Heart right ventricle (tissue), 16 donors: ENCODE measurements around the gene STMN3. TPM values are rescaled to one million over a fixed set of nuclear protein-coding genes. Genes with fewer than 3 reads are reported as not detected.

Source experiments
- ATAC-seq, 8 donors: fragments of 200-7000 bp; cut with Tn5 transposase; one replicate each; pipeline ENCODE4 v1.9.1; 2020; ENCODE audit warnings: mild to moderate bottlenecking in 8 of 8, moderate library complexity in 8 of 8, moderate number of reproducible peaks in 1 of 8
- DNase-seq, 2 donors: peaks; one replicate each; pipeline ENCODE4 v3.0.0-alpha.2; 2020
- H3K27ac ChIP-seq, 10 donors: fragments of 200-600 bp; sonication (generic) in 2 of 10; one replicate each; pipeline versions ENCODE4 v1.5.0 to v1.8.0; 2020 to 2022; ENCODE audit warnings: mild to moderate bottlenecking in 3 of 10
- H3K27me3 ChIP-seq, 7 donors: fragments of 200-600 bp; one replicate each; pipeline ENCODE4 v1.8.0; 2021 to 2022; ENCODE audit warnings: mild to moderate bottlenecking in 2 of 7
- H3K36me3 ChIP-seq, 9 donors: fragments of 200-600 bp; sonication (generic) in 1 of 9; one replicate each; pipeline versions ENCODE4 v1.5.0 to v1.8.0; 2020 to 2022; ENCODE audit warnings: mild to moderate bottlenecking in 2 of 9
- H3K4me1 ChIP-seq, 9 donors: fragments of 200-600 bp; sonication (generic) in 1 of 9; one replicate each; pipeline versions ENCODE4 v1.5.0 to v1.8.0; 2020 to 2022; ENCODE audit warnings: mild to moderate bottlenecking in 4 of 9
- H3K4me3 ChIP-seq, 10 donors: fragments of 200-600 bp; sonication (generic) in 2 of 10; one replicate each; pipeline versions ENCODE4 v1.5.0 to v1.8.0; 2020 to 2022; ENCODE audit warnings: mild to moderate bottlenecking in 7 of 10, moderate library complexity in 2 of 10
- H3K9me3 ChIP-seq, 11 donors: fragments of 200-600 bp in 10 of 11; sonication (generic) in 2 of 11; one replicate each; pipeline versions ENCODE4 v1.5.0 to v1.8.0; 2013 to 2022; ENCODE audit warnings: mild to moderate bottlenecking in 2 of 11, control low read depth in 1 of 11, moderate library complexity in 1 of 11
- WGBS, 2 donors: extraction: QIAGEN DNeasy Blood & Tissue Kit; methylation state at CpG; one replicate each; pipeline ENCODE4 v1.1.7; 2013; ENCODE audit warnings: inconsistent platforms in 1 of 2; 5-methylcytosine and 5-hydroxymethylcytosine counted together
- intact Hi-C, 10 donors: fragments of 100-400 bp; cut with DNase I; formaldehyde crosslinking; loops; one replicate each; pipeline versions ENCODE4 v1.11.1 to v1.14.2; 2022
- polyA plus RNA-seq, 2 donors: library from polyadenylated mRNA; stranded (reverse); fragments of 200-250 nt; gene quantifications; one replicate each; pipeline ENCODE4 v1.2.3, GENCODE V29; 2013
- total RNA-seq, 10 donors: library from RNA; stranded (reverse); fragmentation: NEBNext Ultra II Directional in 3 of 10; extraction: Animal tissue kit (Norgen Biotek cat#: 25700) in 3 of 10; gene quantifications; one replicate each; pipeline versions ENCODE4 v1.2.1 to v1.2.4, GENCODE V29; 2021 to 2023
- TF ChIP-seq, protein P1 (sequence below), 9 donors: fragments of 200-600 bp; sonication (generic) in 2 of 9; IDR thresholded peaks; one replicate each; pipeline versions ENCODE4 v1.5.0 to v1.8.0; 2021 to 2022; ENCODE audit warnings: antibody characterized with exemption in 9 of 9, mild to moderate bottlenecking in 5 of 9, moderate library complexity in 1 of 9
- donor health status: Arrhythmogenic right ventricular cardiomyopathy.
- donor health status: ischemic (EF 13 %, LVEDD 7.1; RV severe dilation, severe dysfunction).
- donor health status: healthy with polysubstance abuse.
- donor health status: DM: no; HTN: yes; CAD: no.
- donor health status: DM: no; HTN: no; CAD: no.
- donor health status: ischemic (EF 25% LVEDD 6.9; RV normal size, moderate dysfunction).
- donor health status: ischemic (EF 25% LVEDD 5.7; RV mildly dilated, moderate dysfunction).
- donor health status: healthy.
- donor health status: DM: yes; HTN: yes; CAD: no.
- donor health status: Ischemic cardiomyopathy.
- donor health status: ischemic (EF 35%, LVEDD 5.7; RV mildly dilated, moderate dysfunction).
- donor health status: nonischemic (EF 11% LVEDD 7.7; RV severe dilation, severe dysfunction).
- donor health status: DM: yes; HTN: yes; CAD: no.
- donor health status: PGD.
- donor health status: ischemic (EF 29% LVEDD 5.4; RV normal size, mild dysfunction).
- donor health status: nonischemic (EF 23%, LVEDD 6.1; RV moderate dilation, normal function).

Gene STMN3
- total and polyA plus RNA-seq, 12 donors: 1.7 to 9.9 (median 3.9) TPM

DNA sequence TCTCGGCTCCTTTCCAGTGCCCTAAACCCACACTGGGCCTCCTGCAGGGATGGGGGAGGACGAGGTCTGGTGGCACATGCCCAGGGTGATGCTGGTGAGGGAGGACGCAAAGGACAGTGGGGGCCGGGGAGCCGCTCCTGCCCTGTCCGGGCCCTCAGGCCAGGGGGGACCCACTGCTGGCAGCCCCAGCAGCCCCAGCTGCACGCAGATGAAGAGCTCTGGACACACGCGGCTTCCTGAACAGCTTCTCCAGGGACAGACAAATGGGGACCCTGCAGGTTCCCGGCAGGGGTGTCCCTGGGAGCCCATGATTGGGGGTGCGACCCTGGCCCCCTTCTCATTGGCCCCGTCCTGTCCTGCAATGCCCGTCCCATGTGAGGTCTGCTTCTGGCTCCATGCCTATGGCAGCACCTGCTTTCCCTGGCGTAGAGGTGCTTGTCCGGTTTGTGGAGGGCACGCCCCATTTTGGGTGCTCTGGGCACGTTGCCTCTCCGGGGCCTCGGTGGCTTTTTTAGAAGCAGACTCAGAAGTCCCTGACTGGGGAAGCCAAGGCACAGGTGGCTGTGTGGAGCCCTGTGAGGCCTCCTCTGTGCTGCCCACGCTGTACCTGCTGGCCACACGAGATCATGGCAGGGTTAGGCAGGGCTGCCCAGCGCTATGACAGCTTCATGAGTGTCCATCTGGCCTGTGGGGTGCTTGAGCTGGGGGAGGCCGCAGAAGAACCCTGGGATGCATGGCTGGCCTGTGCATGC lies 27.8 kb upstream of the STMN3 start:
- peaks cover 10 to 39% (median 30%) of the 10 kb centered on the region in 9 donors for H3K4me1 ChIP-seq
- TF ChIP-seq, protein P1, sequence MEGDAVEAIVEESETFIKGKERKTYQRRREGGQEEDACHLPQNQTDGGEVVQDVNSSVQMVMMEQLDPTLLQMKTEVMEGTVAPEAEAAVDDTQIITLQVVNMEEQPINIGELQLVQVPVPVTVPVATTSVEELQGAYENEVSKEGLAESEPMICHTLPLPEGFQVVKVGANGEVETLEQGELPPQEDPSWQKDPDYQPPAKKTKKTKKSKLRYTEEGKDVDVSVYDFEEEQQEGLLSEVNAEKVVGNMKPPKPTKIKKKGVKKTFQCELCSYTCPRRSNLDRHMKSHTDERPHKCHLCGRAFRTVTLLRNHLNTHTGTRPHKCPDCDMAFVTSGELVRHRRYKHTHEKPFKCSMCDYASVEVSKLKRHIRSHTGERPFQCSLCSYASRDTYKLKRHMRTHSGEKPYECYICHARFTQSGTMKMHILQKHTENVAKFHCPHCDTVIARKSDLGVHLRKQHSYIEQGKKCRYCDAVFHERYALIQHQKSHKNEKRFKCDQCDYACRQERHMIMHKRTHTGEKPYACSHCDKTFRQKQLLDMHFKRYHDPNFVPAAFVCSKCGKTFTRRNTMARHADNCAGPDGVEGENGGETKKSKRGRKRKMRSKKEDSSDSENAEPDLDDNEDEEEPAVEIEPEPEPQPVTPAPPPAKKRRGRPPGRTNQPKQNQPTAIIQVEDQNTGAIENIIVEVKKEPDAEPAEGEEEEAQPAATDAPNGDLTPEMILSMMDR (IDR thresholded peaks at IDR 0.05): no peak
- peaks cover 0 to 42% (median 13%) of the 10 kb centered on the region in 9 donors for H3K36me3 ChIP-seq
- intact Hi-C loops: no loop called here
- ATAC-seq (no peak), DNase-seq (no peak)
- WGBS, 2 donors: 94% methylated on average over 23 of the region's 23 CpGs
- no peaks in the 10 kb centered on the region for H3K27me3 ChIP-seq
- no peaks in the 10 kb centered on the region for H3K9me3 ChIP-seq
- H3K4me3 ChIP-seq: no peak overlapping the region
- peak overlapping the region in 8 of 10 donors; percentile 76 to 93 (median 82) for H3K27ac ChIP-seq

DNA sequence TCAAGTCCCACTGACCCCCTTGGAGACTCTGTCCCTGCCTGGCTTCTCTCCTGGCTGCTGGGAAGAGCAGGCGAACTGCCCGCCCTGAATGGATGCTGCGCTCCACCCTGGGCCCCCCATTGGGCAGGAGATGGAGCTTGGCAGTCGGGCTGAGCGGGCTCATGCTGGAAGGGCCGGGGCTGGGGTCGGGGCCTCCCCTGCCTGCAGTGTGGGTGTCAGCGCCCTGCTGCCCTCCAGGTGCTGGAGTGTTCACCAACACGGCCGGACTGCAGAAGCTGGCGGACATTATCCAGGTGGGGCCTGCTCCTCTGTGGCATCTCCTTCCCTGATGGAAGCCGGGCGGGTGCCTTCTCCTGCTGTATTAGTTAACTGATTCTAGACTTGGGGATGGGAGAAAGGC lies 27.2 kb upstream of the STMN3 start:
- Histone ChIP-seq H3K4me1 (peaks cover 10 to 32% (median 24%) of the 10 kb centered on the region in 9 donors), H3K9me3 (no peaks in the 10 kb centered on the region), H3K4me3 (no peak overlapping the region), H3K27me3 (no peaks in the 10 kb centered on the region), H3K36me3 (peaks cover 0 to 48% (median 19%) of the 10 kb centered on the region in 9 donors), H3K27ac (no peak overlapping the region)
- DNase-seq (no peak), ATAC-seq (no peak)
- TF ChIP-seq, protein P1 (IDR thresholded peaks at IDR 0.05): no peak
- intact Hi-C loops: no loop called here
- 96 to 98% methylated on average over 13 of the region's 13 CpGs for WGBS, 2 donors

DNA sequence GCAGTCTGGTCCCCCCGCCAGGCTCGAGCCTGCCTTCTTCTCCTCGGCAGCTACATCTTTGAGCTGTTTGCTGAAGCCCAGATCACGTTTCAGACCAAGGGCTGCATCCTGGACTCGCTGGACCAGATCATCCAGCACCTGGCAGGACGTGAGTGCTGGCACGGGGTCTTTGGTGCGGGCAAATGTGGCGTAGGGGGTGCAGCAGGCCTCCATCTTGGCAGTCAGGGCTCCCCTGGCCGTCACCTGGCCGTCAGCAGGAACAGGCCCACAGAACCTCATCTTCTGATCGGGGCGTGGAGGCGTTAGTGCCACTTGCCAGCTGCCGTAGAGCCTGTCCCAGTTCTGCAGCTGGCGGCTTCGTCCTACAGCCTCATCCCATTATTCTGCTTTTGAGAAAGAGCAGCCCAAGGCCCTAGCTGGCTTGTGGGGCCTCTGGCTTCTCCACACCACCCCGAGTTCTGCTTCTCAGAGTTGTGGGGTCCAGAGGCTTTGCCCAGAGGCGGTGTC lies 26.6 kb upstream of the STMN3 start:
- intact Hi-C loops: no loop called here
- peaks cover 10 to 27% (median 21%) of the 10 kb centered on the region in 9 donors for H3K4me1 ChIP-seq
- ATAC-seq: no peak
- TF ChIP-seq, protein P1 (IDR thresholded peaks at IDR 0.05): no peak
- no peaks in the 10 kb centered on the region for H3K27me3 ChIP-seq
- no peak overlapping the region for H3K4me3 ChIP-seq
- no peak overlapping the region for H3K27ac ChIP-seq
- peaks cover 0 to 54% (median 24%) of the 10 kb centered on the region in 9 donors for H3K36me3 ChIP-seq
- H3K9me3 ChIP-seq: no peaks in the 10 kb centered on the region
- DNase-seq: no peak
- 93 to 95% methylated on average over 19 of the region's 19 CpGs for WGBS, 2 donors

DNA sequence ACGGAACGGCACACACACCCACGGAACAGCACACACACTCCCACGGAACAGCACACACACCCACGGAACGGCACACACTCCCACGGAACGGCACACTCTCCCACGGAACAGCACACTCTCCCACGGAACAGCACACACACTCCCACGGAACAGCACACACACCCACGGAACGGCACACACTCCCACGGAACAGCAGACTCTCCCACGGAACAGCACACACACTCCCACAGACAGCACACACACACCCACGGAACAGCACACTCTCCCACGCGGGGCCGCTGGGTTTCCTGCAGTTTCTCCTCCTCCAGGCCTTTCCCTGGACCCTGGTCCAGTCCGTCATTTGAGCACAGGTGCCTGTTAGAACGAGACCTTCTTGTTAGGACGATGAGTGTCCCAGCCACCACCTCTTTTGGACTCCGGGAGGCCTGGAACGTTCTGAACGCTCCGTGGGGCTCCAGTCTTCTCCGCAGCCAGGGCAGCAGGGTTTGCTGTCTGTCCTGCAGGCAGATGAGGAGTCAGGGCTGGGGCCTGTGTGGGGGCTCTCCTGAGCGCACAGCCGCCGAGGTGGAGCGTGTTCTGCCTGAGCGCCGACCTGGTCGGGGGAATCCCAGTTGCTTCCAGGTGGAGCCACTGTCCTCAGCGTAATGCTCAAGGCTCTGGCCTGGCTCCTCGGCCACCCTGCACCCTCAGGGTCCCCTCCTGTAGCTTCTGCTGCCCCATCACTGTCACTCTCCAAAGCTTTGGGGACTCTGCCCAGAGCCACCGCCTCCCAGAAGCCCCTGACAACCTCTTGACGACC lies 25.6 kb upstream of the STMN3 start:
- DNase-seq: no peak
- Histone ChIP-seq H3K4me3 (no peak overlapping the region), H3K36me3 (peaks cover 0 to 63% (median 24%) of the 10 kb centered on the region in 9 donors), H3K27me3 (no peaks in the 10 kb centered on the region), H3K27ac (no peak overlapping the region), H3K9me3 (no peaks in the 10 kb centered on the region), H3K4me1 (peaks cover 10 to 25% (median 21%) of the 10 kb centered on the region in 9 donors)
- no peak for ATAC-seq
- intact Hi-C loops: no loop called here
- TF ChIP-seq, protein P1 (IDR thresholded peaks at IDR 0.05): no peak
- WGBS, 2 donors: 90% methylated on average over 38 of the region's 38 CpGs
